ENCODE data around the gene PRRC2B. TPM values are rescaled to one million over a fixed set of nuclear protein-coding genes. Genes with fewer than 3 reads are reported as not detected.

PRRC2B gene
- total RNA-seq, 1 experiment from 2014 or later = 170 TPM

GRCh38 chr9:131473891-131474290 is 80.0 kb downstream of the PRRC2B start:
- Histone ChIP-seq H3K9me2 (ENCODE audit: insufficient read depth) (no peaks in the 10 kb centered on the region), H3K27ac (ENCODE audit: low read depth, low read length) (no peak overlapping the region), H3K9me3 (ENCODE audit: control insufficient read depth in 1 of 2, insufficient read depth in 1 of 2, low read depth in 1 of 2, low read length in 2 of 2) (no peaks in the 10 kb centered on the region), H3K9ac (ENCODE audit: low read length) (no peak overlapping the region), H3K4me2 (ENCODE audit: low read length) (no peak overlapping the region), H4K20me1 (ENCODE audit: insufficient read depth) (no peaks in the 10 kb centered on the region), H2AFZ (ENCODE audit: low read depth, low read length, poor library complexity, severe bottlenecking) (no peak overlapping the region), H3K27me3 (ENCODE audit: insufficient read depth, low read length) (no peaks in the 10 kb centered on the region), H3K79me2 (ENCODE audit: insufficient read depth, low read length) (peaks cover 81% of the 10 kb centered on the region), H3K4me3 (replicated peaks in 1 of 2; ENCODE audit: low read depth in 1 of 2, low read length in 2 of 2) (no peak overlapping the region), H3K4me1 (ENCODE audit: control insufficient read depth in 1 of 2, insufficient read depth in 2 of 2, low read length in 2 of 2) (no peaks in the 10 kb centered on the region), H3K36me3 (ENCODE audit: control insufficient read depth in 1 of 2, insufficient read depth in 2 of 2, low read length in 2 of 2) (peaks cover 59 to 73% of the 10 kb centered on the region in 2 experiments)
- TF ChIP-seq CTCF (IDR thresholded peaks at IDR 0.05 in 2 of 3, conservative IDR thresholded peaks at IDR 0.05 in 1 of 3; ENCODE audit: borderline replicate concordance in 1 of 3, insufficient read depth in 1 of 3, low read depth in 2 of 3, low read length in 2 of 3) (no peak), ZNF274 (IDR thresholded peaks at IDR 0.05; ENCODE audit: low read depth, low read length) (no peak), YY1 (IDR thresholded peaks at IDR 0.05; ENCODE audit: extremely low read depth, insufficient replicate concordance, low read depth, low read length) (no peak), MAX (IDR thresholded peaks at IDR 0.05) (no peak)
- BruUV-seq (replicated peaks) = no TSS peak
- RAD21 ChIA-PET (ENCODE audit: low non-redundant PET in 1 of 2, low total read pairs in 2 of 2, uncharacterized antibody in 2 of 2, unreplicated experiment in 2 of 2) = no interaction called here
- CTCF ChIA-PET = no interaction called here
- intact Hi-C loops (cut with micrococcal nuclease) = no loop called here
- no peak for ATAC-seq
- no peak for DNase-seq (ENCODE audit: low read depth, low spot score)
- POLR2A ChIA-PET = no interaction called here

- Histone ChIP-seq H3K4me1 (ENCODE audit: control insufficient read depth in 1 of 2, insufficient read depth in 2 of 2, low read length in 2 of 2) (no peaks in the 10 kb centered on the region), H2AFZ (ENCODE audit: low read depth, low read length, poor library complexity, severe bottlenecking) (no peak overlapping the region), H3K4me2 (ENCODE audit: low read length) (no peak overlapping the region), H3K9ac (ENCODE audit: low read length) (no peak overlapping the region), H3K4me3 (replicated peaks in 1 of 2; ENCODE audit: low read depth in 1 of 2, low read length in 2 of 2) (no peak overlapping the region), H4K20me1 (ENCODE audit: insufficient read depth) (no peaks in the 10 kb centered on the region), H3K36me3 (ENCODE audit: control insufficient read depth in 1 of 2, insufficient read depth in 2 of 2, low read length in 2 of 2) (peaks cover 60 to 75% of the 10 kb centered on the region in 2 experiments), H3K9me3 (ENCODE audit: control insufficient read depth in 1 of 2, insufficient read depth in 1 of 2, low read depth in 1 of 2, low read length in 2 of 2) (no peaks in the 10 kb centered on the region), H3K9me2 (ENCODE audit: insufficient read depth) (no peaks in the 10 kb centered on the region), H3K79me2 (ENCODE audit: insufficient read depth, low read length) (peaks cover 84% of the 10 kb centered on the region), H3K27me3 (ENCODE audit: insufficient read depth, low read length) (no peaks in the 10 kb centered on the region), H3K27ac (ENCODE audit: low read depth, low read length) (no peak overlapping the region)
- no peak for ATAC-seq
- CTCF ChIA-PET = no interaction called here
- DNase-seq (ENCODE audit: low read depth, low spot score) = no peak
- no TSS peak for BruUV-seq (replicated peaks)
- RAD21 ChIA-PET (ENCODE audit: low non-redundant PET in 1 of 2, low total read pairs in 2 of 2, uncharacterized antibody in 2 of 2, unreplicated experiment in 2 of 2) = no interaction called here
- POLR2A ChIA-PET = no interaction called here
- intact Hi-C loops (cut with micrococcal nuclease) = no loop called here
- TF ChIP-seq YY1 (IDR thresholded peaks at IDR 0.05; ENCODE audit: extremely low read depth, insufficient replicate concordance, low read depth, low read length) (no peak), REST (IDR thresholded peaks at IDR 0.05; ENCODE audit: low read depth) (no peak), RAD21 (IDR thresholded peaks at IDR 0.05; ENCODE audit: low read depth) (no peak), SP1 (IDR thresholded peaks at IDR 0.05; ENCODE audit: low read depth) (no peak), MAX (IDR thresholded peaks at IDR 0.05) (no peak), CBX3 (IDR thresholded peaks at IDR 0.05; ENCODE audit: low read depth) (no peak), EZH2 (IDR thresholded peaks at IDR 0.05) (no peak), EGR1 (IDR thresholded peaks at IDR 0.05; ENCODE audit: low read depth) (no peak), TCF7L2 (IDR thresholded peaks at IDR 0.05; ENCODE audit: borderline replicate concordance, extremely low read depth, insufficient read depth, insufficient read length) (no peak)
- TF ChIP-seq, protein P1, sequence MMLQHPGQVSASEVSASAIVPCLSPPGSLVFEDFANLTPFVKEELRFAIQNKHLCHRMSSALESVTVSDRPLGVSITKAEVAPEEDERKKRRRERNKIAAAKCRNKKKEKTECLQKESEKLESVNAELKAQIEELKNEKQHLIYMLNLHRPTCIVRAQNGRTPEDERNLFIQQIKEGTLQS (IDR thresholded peaks at IDR 0.05) = no peak
Observed at GRCh38 chr9:131474711-131475110, 80.8 kb downstream of the PRRC2B start.

Measured in HCT116 (cell line).